Frontal cortex (tissue), 4 donors: Measurements from ENCODE around the gene KLC4. TPM values are rescaled to one million over a fixed set of nuclear protein-coding genes. Genes with fewer than 3 reads are reported as not detected.

ENCODE experiments used
- DNase-seq, 2 donors: peaks; one replicate each; pipeline ENCODE4 v3.0.0; 2012; ENCODE audit warnings: low spot score in 2 of 2
- FAIRE-seq: peaks from 2 replicates; lab custom pipeline; 2012; peaks lifted over from hg19 to GRCh38; lab: Jason Lieb, UNC
- total RNA-seq: library from RNA; depleted of rRNA; stranded (reverse); fragments of >200 nt; gene quantifications from one replicate; pipeline ENCODE4 v1.2.3, GENCODE V29; 2014
- donor health status: control.
- donor health status: control.
- donor health status: control.

KLC4 gene
- total RNA-seq = 18.8 TPM

- DNase-seq (peak; percentile 98 to 100), FAIRE-seq (no peak)
These were observed at the start of gene KLC4, which contains the start of gene MRPL2 for GRCh38 chr6:43059168-43060033. TSS of gene KLC4 (plus strand) at chr6:43059631. CDS start at chr6:43061336, 1,705 bp downstream. TSS of gene MRPL2 (minus strand) at chr6:43059434. CDS start at chr6:43059381, 53 bp downstream.

GRCh38 chr6:43011207-43011606, 48.2 kb upstream of the KLC4 start:
- FAIRE-seq (no peak), DNase-seq (no peak)

- DNase-seq (no peak), FAIRE-seq (no peak)
These were observed 47.1 kb upstream of the KLC4 start for GRCh38 chr6:43012364-43012763.

- no peak for FAIRE-seq
- DNase-seq = no peak
These were observed 46.2 kb upstream of the KLC4 start for GRCh38 chr6:43013097-43013842.

GRCh38 chr6:43013843-43014433, 45.5 kb upstream of the KLC4 start, which contains the start of the genes KLHDC3 and MEA1:
TSS of gene KLHDC3 (plus strand) at chr6:43014249. CDS start at chr6:43017193, 2,944 bp downstream.
TSS of gene MEA1 (minus strand) at chr6:43013946. CDS start at chr6:43013813, 133 bp downstream.
- DNase-seq (peak; percentile 97 to 99), FAIRE-seq (peak; percentile 81)

GRCh38 chr6:43014434-43014909, 45.0 kb upstream of the KLC4 start:
- no peak for FAIRE-seq
- DNase-seq = no peak

- DNase-seq (no peak), FAIRE-seq (no peak)
These were observed 43.1 kb upstream of the KLC4 start for GRCh38 chr6:43016176-43016942.

- FAIRE-seq (no peak), DNase-seq (no peak)
These were observed 42.5 kb upstream of the KLC4 start for GRCh38 chr6:43016943-43017334.

- DNase-seq (no peak), FAIRE-seq (no peak)
These were observed 40.3 kb upstream of the KLC4 start for GRCh38 chr6:43019152-43019551.

- FAIRE-seq = no peak
- DNase-seq = no peak
These were observed 39.3 kb upstream of the KLC4 start for GRCh38 chr6:43020052-43020705.

GRCh38 chr6:43020847-43021246, 38.6 kb upstream of the KLC4 start:
- DNase-seq = no peak
- FAIRE-seq = no peak

GRCh38 chr6:43021270-43022047, 38.0 kb upstream of the KLC4 start, which contains the start of gene RRP36:
TSS of gene RRP36 (plus strand) at chr6:43021623. CDS start at chr6:43021655, 32 bp downstream.
- no peak for FAIRE-seq

GRCh38 chr6:43024436-43024835, 35.0 kb upstream of the KLC4 start:
- FAIRE-seq = no peak
- DNase-seq = no peak

More at GRCh38 chr6:43021270-43022047, 38.0 kb upstream of the KLC4 start, which contains the start of gene RRP36:
- DNase-seq = peak; percentile 78 to 86

- FAIRE-seq = no peak
- no peak for DNase-seq
These were observed 33.1 kb upstream of the KLC4 start for GRCh38 chr6:43026365-43026764.

- DNase-seq (no peak), FAIRE-seq (no peak)
These were observed 30.3 kb upstream of the KLC4 start for GRCh38 chr6:43029120-43029519.

GRCh38 chr6:43032326-43032725, 27.1 kb upstream of the KLC4 start:
- no peak for FAIRE-seq
- DNase-seq = no peak

GRCh38 chr6:43033496-43034189, 25.8 kb upstream of the KLC4 start:
- DNase-seq = no peak
- FAIRE-seq = no peak

- DNase-seq = no peak
- FAIRE-seq = no peak
These were observed 25.3 kb upstream of the KLC4 start for GRCh38 chr6:43034190-43034525.
